Central memory CD8-positive, alpha-beta T cell (primary cell): ENCODE data around the gene INSC.

Experiments
- ATAC-seq: fragments of 150-1000 bp; cut with Tn5 transposase; replicated peaks from 2 replicates; pipeline ENCODE4 v1.10.0; 2022; ENCODE audit warnings: mild to moderate bottlenecking, moderate FRiP score, moderate number of reproducible peaks; ENCODE audit not compliant: poor library complexity, severe bottlenecking; ENCODE audit errors: extremely low read depth
- DNase-seq, 2 donors: peaks; one replicate each; pipeline ENCODE4 v3.0.0; 2021; ENCODE audit warnings: low spot score in 2 of 2
- H3K27ac Mint-ChIP-seq: one replicate; pipeline ENCODE4 v1.8.0; 2022; ENCODE audit warnings: low read depth, mild to moderate bottlenecking, moderate library complexity, mixed read lengths
- H3K27me3 Mint-ChIP-seq: one replicate; pipeline ENCODE4 v1.8.0; 2022; ENCODE audit warnings: mixed read lengths
- H3K36me3 Mint-ChIP-seq: one replicate; pipeline ENCODE4 v1.8.0; 2022; ENCODE audit warnings: mild to moderate bottlenecking, moderate library complexity, mixed read lengths; ENCODE audit not compliant: insufficient read depth
- H3K4me1 Mint-ChIP-seq: one replicate; pipeline ENCODE4 v1.8.0; 2022; ENCODE audit warnings: mixed read lengths
- H3K4me3 Mint-ChIP-seq: one replicate; pipeline ENCODE4 v1.8.0; 2022; ENCODE audit warnings: mild to moderate bottlenecking, moderate library complexity, mixed read lengths
- H3K9me3 Mint-ChIP-seq: one replicate; pipeline ENCODE4 v1.8.0; 2022; ENCODE audit warnings: mixed read lengths

The INSC gene

GRCh38 chr11:15224466-15224865 lies 109.7 kb downstream of the INSC start:
- Mint-ChIP-seq H3K4me1 (no peaks in the 10 kb centered on the region), H3K27me3 (no peaks in the 10 kb centered on the region)

GRCh38 chr11:15227011-15227410 lies 112.3 kb downstream of the INSC start:
- Mint-ChIP-seq H3K4me1 (no peaks in the 10 kb centered on the region), H3K36me3 (no peaks in the 10 kb centered on the region), H3K4me3 (no peak overlapping the region), H3K27ac (no peak overlapping the region), H3K27me3 (no peaks in the 10 kb centered on the region), H3K9me3 (no peaks in the 10 kb centered on the region)
- ATAC-seq, result no peak
- DNase-seq, result no peak

More at GRCh38 chr11:15224466-15224865, 109.7 kb downstream of the INSC start:
- Mint-ChIP-seq H3K4me3 (no peak overlapping the region), H3K9me3 (no peaks in the 10 kb centered on the region), H3K27ac (no peak overlapping the region), H3K36me3 (no peaks in the 10 kb centered on the region)
- ATAC-seq (no peak), DNase-seq (no peak)

GRCh38 chr11:15228331-15228849 lies 113.7 kb downstream of the INSC start:
- Mint-ChIP-seq H3K27me3 (peaks cover 1% of the 10 kb centered on the region), H3K36me3 (no peaks in the 10 kb centered on the region), H3K4me3 (no peak overlapping the region), H3K9me3 (no peaks in the 10 kb centered on the region), H3K27ac (no peak overlapping the region), H3K4me1 (no peaks in the 10 kb centered on the region)
- no peak for DNase-seq
- ATAC-seq, result no peak

- ATAC-seq (no peak), DNase-seq (no peak)
- H3K4me1 Mint-ChIP-seq, result no peaks in the 10 kb centered on the region
- H3K36me3 Mint-ChIP-seq, result no peaks in the 10 kb centered on the region
- no peaks in the 10 kb centered on the region for H3K9me3 Mint-ChIP-seq
- H3K27ac Mint-ChIP-seq, result no peak overlapping the region
- no peak overlapping the region for H3K4me3 Mint-ChIP-seq
- H3K27me3 Mint-ChIP-seq, result peaks cover 8% of the 10 kb centered on the region
Observed at GRCh38 chr11:15229069-15229468, 114.3 kb downstream of the INSC start.

GRCh38 chr11:15232496-15232895 lies 117.8 kb downstream of the INSC start:
- Mint-ChIP-seq H3K36me3 (no peaks in the 10 kb centered on the region), H3K27ac (no peak overlapping the region), H3K9me3 (no peaks in the 10 kb centered on the region), H3K4me1 (no peaks in the 10 kb centered on the region), H3K27me3 (peaks cover 12% of the 10 kb centered on the region), H3K4me3 (no peak overlapping the region)
- ATAC-seq (no peak), DNase-seq (no peak)

GRCh38 chr11:15233371-15234165 lies 118.8 kb downstream of the INSC start:
- no peak overlapping the region for H3K27ac Mint-ChIP-seq
- H3K36me3 Mint-ChIP-seq, result no peaks in the 10 kb centered on the region
- DNase-seq, result no peak
- no peak for ATAC-seq
- H3K4me3 Mint-ChIP-seq, result no peak overlapping the region
- H3K9me3 Mint-ChIP-seq, result peaks cover 5% of the 10 kb centered on the region
- peaks cover 12% of the 10 kb centered on the region for H3K27me3 Mint-ChIP-seq
- H3K4me1 Mint-ChIP-seq, result no peaks in the 10 kb centered on the region

- no peak for DNase-seq
- H3K4me3 Mint-ChIP-seq, result no peak overlapping the region
- no peak overlapping the region for H3K27ac Mint-ChIP-seq
- H3K27me3 Mint-ChIP-seq, result peaks cover 12% of the 10 kb centered on the region
- no peak for ATAC-seq
- H3K9me3 Mint-ChIP-seq, result peaks cover 5% of the 10 kb centered on the region
- no peaks in the 10 kb centered on the region for H3K36me3 Mint-ChIP-seq
- no peaks in the 10 kb centered on the region for H3K4me1 Mint-ChIP-seq
Observed at GRCh38 chr11:15234796-15235195, 120.1 kb downstream of the INSC start.

- H3K27me3 Mint-ChIP-seq, result peaks cover 12% of the 10 kb centered on the region
- no peak for DNase-seq
- H3K4me3 Mint-ChIP-seq, result no peak overlapping the region
- H3K36me3 Mint-ChIP-seq, result no peaks in the 10 kb centered on the region
- H3K4me1 Mint-ChIP-seq, result no peaks in the 10 kb centered on the region
- H3K9me3 Mint-ChIP-seq, result peaks cover 5% of the 10 kb centered on the region
- no peak for ATAC-seq
- no peak overlapping the region for H3K27ac Mint-ChIP-seq
Observed at GRCh38 chr11:15236559-15236958, 121.8 kb downstream of the INSC start.

- no peak for DNase-seq
- Mint-ChIP-seq H3K27me3 (peaks cover 23% of the 10 kb centered on the region), H3K4me3 (no peak overlapping the region), H3K4me1 (no peaks in the 10 kb centered on the region), H3K9me3 (peaks cover 5% of the 10 kb centered on the region), H3K36me3 (no peaks in the 10 kb centered on the region), H3K27ac (no peak overlapping the region)
- ATAC-seq, result no peak
Observed at GRCh38 chr11:15238856-15239255, 124.1 kb downstream of the INSC start.

GRCh38 chr11:15248749-15249148 lies 134.0 kb downstream of the INSC start:
- Mint-ChIP-seq H3K4me3 (no peak overlapping the region), H3K9me3 (no peaks in the 10 kb centered on the region), H3K4me1 (no peaks in the 10 kb centered on the region), H3K27ac (no peak overlapping the region), H3K27me3 (peaks cover 45% of the 10 kb centered on the region), H3K36me3 (no peaks in the 10 kb centered on the region)
- ATAC-seq, result no peak
- DNase-seq, result no peak

GRCh38 chr11:15258433-15259165 lies 143.9 kb downstream of the INSC start:
- Mint-ChIP-seq H3K9me3 (no peaks in the 10 kb centered on the region), H3K4me3 (no peak overlapping the region), H3K4me1 (no peaks in the 10 kb centered on the region), H3K27ac (no peak overlapping the region), H3K27me3 (peaks cover 18% of the 10 kb centered on the region), H3K36me3 (no peaks in the 10 kb centered on the region)
- ATAC-seq, result no peak
- DNase-seq, result no peak

GRCh38 chr11:15266999-15267398 lies 152.3 kb downstream of the INSC start:
- no peak for ATAC-seq
- no peaks in the 10 kb centered on the region for H3K4me1 Mint-ChIP-seq
- peaks cover 7% of the 10 kb centered on the region for H3K27me3 Mint-ChIP-seq
- H3K27ac Mint-ChIP-seq, result no peak overlapping the region
- peaks cover 13% of the 10 kb centered on the region for H3K9me3 Mint-ChIP-seq
- DNase-seq, result no peak
- H3K4me3 Mint-ChIP-seq, result no peak overlapping the region
- no peaks in the 10 kb centered on the region for H3K36me3 Mint-ChIP-seq

- no peak for ATAC-seq
- DNase-seq, result no peak
- Mint-ChIP-seq H3K36me3 (no peaks in the 10 kb centered on the region), H3K9me3 (peaks cover 13% of the 10 kb centered on the region), H3K4me3 (no peak overlapping the region), H3K4me1 (no peaks in the 10 kb centered on the region), H3K27me3 (peaks cover 23% of the 10 kb centered on the region), H3K27ac (no peak overlapping the region)
Observed at GRCh38 chr11:15268598-15268997, 153.9 kb downstream of the INSC start.
